ENCODE measurements around the gene PIF1.

PIF1 gene

DNA sequence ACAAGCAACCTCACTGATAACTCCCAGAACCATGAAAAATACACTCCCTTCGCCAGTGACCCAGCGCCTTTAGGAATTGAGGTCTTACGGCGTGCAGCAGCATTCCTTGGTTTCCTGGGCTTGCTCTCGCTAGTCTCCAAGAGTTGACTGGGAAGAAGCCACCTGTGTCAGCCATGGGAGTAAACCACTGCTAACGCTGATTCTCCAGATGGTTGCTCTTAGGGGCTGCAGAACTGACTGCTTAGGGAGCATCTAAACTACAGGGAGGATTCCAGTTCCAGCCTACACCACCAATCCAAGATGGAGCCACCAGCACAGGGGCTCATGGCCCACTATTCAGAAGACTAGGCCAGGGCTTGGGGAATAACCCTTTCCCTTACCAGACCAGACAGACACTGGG lies 52.5 kb downstream of the PIF1 start:
- DNase-seq: no peak

DNA sequence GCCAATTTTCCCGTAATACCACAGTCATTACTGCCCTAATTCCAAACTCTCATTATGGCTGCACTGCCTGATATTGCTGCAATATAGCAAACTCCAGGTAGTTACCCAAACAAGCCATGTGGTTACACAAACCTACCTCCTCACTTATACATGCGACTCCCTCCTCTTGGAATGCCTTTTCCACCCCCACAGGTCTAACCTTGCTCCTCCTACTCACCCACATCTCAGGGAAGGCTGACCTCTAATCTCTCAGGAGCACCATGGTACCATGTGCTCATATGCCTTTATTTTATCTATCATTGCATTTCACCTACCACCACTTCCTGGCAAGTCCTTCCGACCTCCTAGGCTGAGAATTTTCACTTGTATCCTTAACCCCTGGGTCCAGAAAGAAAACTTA lies 53.0 kb downstream of the PIF1 start:
- no peak for DNase-seq

GRCh38 chr15:64770626-64771025 lies 54.8 kb downstream of the PIF1 start:
- DNase-seq: no peak

DNA sequence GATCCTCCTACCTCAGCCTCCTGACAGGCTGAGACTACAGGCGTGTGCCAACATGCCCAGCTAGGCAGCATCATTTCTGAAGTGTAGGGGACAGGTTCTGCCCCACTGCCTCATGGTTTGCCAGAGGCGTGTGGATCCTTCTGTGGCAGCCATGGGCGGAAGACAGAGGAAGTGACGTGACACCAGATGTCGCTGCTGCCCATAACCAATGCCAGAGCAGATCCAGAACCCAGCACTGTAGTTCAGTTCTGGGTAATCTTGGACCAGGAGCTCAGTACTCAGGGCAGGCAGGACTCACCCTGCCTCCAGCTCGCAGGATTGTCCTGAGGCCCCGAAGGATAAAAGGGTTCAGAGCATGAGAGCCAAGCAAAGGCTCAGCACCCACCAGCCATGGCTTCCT lies 58.2 kb downstream of the PIF1 start:
- DNase-seq: no peak

- DNase-seq: no peak
Measured at GRCh38 chr15:64766058-64766457, 59.4 kb downstream of the PIF1 start.
